GM23248 (cell line): ENCODE results near the gene KANTR. TPM values are rescaled to one million over a fixed set of nuclear protein-coding genes. Genes with fewer than 3 reads are reported as not detected.

Source experiments
- DNase-seq: peaks from one replicate; pipeline ENCODE4 v3.0.0-alpha.2; 2015
- H2AFZ ChIP-seq: fragments of 200-600 bp; sonication (generic); 2 replicates; pipeline ENCODE4 v1.6.1; 2016; ENCODE audit warnings: antibody characterized with exemption
- H3F3A ChIP-seq: fragments of 200-600 bp; sonication (generic); 2 replicates; pipeline ENCODE4 v1.6.1; 2016; ENCODE audit warnings: mild to moderate bottlenecking, antibody characterized with exemption, mixed run types; ENCODE audit not compliant: insufficient read depth
- H3K27ac ChIP-seq: fragments of 200-600 bp; sonication (generic); 2 replicates; pipeline ENCODE4 v1.5.1; 2016; ENCODE audit warnings: mild to moderate bottlenecking
- H3K27me3 ChIP-seq: fragments of 200-600 bp; sonication (generic); replicated peaks from 2 replicates; pipeline ENCODE4 v1.6.1; 2016; ENCODE audit warnings: mild to moderate bottlenecking; ENCODE audit not compliant: insufficient read depth
- H3K36me3 ChIP-seq: fragments of 200-600 bp; sonication (generic); 2 replicates; pipeline ENCODE4 v1.6.1; 2016; ENCODE audit warnings: low read depth, mild to moderate bottlenecking
- H3K4me1 ChIP-seq: fragments of 200-600 bp; sonication (generic); 2 replicates; pipeline ENCODE4 v1.6.1; 2016; ENCODE audit warnings: mild to moderate bottlenecking; ENCODE audit not compliant: insufficient read depth
- H3K4me2 ChIP-seq: fragments of 200-600 bp; sonication (generic); one replicate; pipeline ENCODE4 v1.6.1; 2016; ENCODE audit warnings: mild to moderate bottlenecking; ENCODE audit not compliant: unreplicated experiment
- H3K4me3 ChIP-seq: fragments of 200-600 bp; sonication (generic); 2 replicates; pipeline ENCODE4 v1.5.1; 2016; ENCODE audit warnings: mild to moderate bottlenecking
- H3K79me2 ChIP-seq: fragments of 200-600 bp; sonication (generic); 2 replicates; pipeline ENCODE4 v1.6.1; 2016; ENCODE audit warnings: mild to moderate bottlenecking; ENCODE audit not compliant: insufficient read depth
- H3K9ac ChIP-seq: fragments of 200-600 bp; sonication (generic); 2 replicates; pipeline ENCODE4 v1.6.1; 2016; ENCODE audit warnings: mild to moderate bottlenecking
- H3K9me2 ChIP-seq: fragments of 200-600 bp; sonication (generic); 2 replicates; pipeline ENCODE4 v1.6.1; 2016; ENCODE audit warnings: mixed run types, mild to moderate bottlenecking, moderate library complexity; ENCODE audit not compliant: insufficient read depth
- H3K9me3 ChIP-seq: fragments of 200-600 bp; sonication (generic); one replicate; pipeline ENCODE4 v1.6.1; 2017; ENCODE audit warnings: low read depth
- H4K20me1 ChIP-seq: fragments of 200-600 bp; sonication (generic); 2 replicates; pipeline ENCODE4 v1.6.0; 2016; ENCODE audit not compliant: insufficient read depth
- EZH2 ChIP-seq: fragments of 200-600 bp; sonication (generic); IDR thresholded peaks from 2 replicates; pipeline ENCODE4 v1.6.1; 2018; ENCODE audit warnings: antibody characterized with exemption, mild to moderate bottlenecking; ENCODE audit not compliant: insufficient read depth, poor library complexity, severe bottlenecking
- EZH2phosphoT487 ChIP-seq: fragments of 200-600 bp; sonication (generic); IDR thresholded peaks from 2 replicates; pipeline ENCODE4 v1.6.1; 2018; ENCODE audit warnings: antibody characterized with exemption, moderate library complexity, mild to moderate bottlenecking, low read depth; ENCODE audit not compliant: insufficient read depth
- WGBS, 2 experiments: methylation state at CpG; one replicate each; pipeline ENCODE4 v1.1.6; 2015 to 2017; ENCODE audit warnings: low lambda C conversion rate in 2 of 2, low coverage in 1 of 2; ENCODE audit errors: missing lambda C conversion rate in 2 of 2; 5-methylcytosine and 5-hydroxymethylcytosine counted together
- in situ Hi-C: fragments of 300-500 bp; cut with MboI; formaldehyde crosslinking; loops from 2 replicates; pipeline ENCODE4 v1.15.0; 2020
- polyA plus RNA-seq: library from polyadenylated mRNA; unstranded; fragments of >200 nt; fragmentation: Nextera tagmentation; extraction: Ambion mirVana; gene quantifications from 2 replicates; pipeline ENCODE4 v1.2.1, GENCODE V29; 2016
- total RNA-seq: library from RNA; depleted of rRNA; stranded (reverse); fragments of >200 nt; shearing (Covaris generic); gene quantifications from 2 replicates; pipeline ENCODE4 v1.2.3, GENCODE V29; 2014

KANTR gene
- total and polyA plus RNA-seq, 2 experiments from 2014 or later = 0.79 to 2.1 TPM

DNA sequence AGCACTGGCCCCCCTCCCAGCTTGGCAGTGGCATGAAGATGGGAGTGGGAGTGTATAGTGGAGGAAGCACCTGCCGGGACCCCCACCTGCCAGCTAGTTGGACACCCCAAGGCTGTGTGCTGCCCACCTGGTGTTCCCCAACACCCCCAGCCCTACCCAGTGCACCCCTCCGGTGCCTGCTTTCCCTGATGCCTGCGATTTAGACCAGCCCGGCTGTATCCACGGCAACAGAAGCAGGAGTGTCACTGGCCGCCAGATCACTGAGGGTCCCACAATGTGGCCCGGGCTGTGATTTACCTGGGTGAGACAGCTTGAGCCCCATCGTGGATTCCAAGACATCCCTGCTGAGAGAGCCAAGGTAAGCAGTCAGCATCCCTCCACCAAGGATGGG, 44.8 kb upstream of the KANTR start:
- H3K9me3 ChIP-seq = no peaks in the 10 kb centered on the region
- H3K36me3 ChIP-seq = no peaks in the 10 kb centered on the region
- 0% methylated on average over 4 to 7 of the region's 8 CpGs for WGBS, 2 experiments
- H3K9me2 ChIP-seq = no peaks in the 10 kb centered on the region
- peak overlapping the region; percentile 77 for H3K4me3 ChIP-seq
- H4K20me1 ChIP-seq = no peaks in the 10 kb centered on the region
- H3K4me2 ChIP-seq = peak overlapping the region; percentile 61
- H2AFZ ChIP-seq = no peak overlapping the region
- peaks cover 55% of the 10 kb centered on the region for H3K79me2 ChIP-seq
- no peaks in the 10 kb centered on the region for H3K27me3 ChIP-seq
- H3F3A ChIP-seq = 0 out of 2 replicates have a peak, but pooled peaks cover 5% of the 10 kb centered on the region
- in situ Hi-C loops = no loop called here
- H3K4me1 ChIP-seq = peaks cover 5% of the 10 kb centered on the region
- peak overlapping the region; percentile 83 for H3K9ac ChIP-seq
- TF ChIP-seq EZH2phosphoT487 (no peak), EZH2 (no peak)
- peak; percentile 16 for DNase-seq
- H3K27ac ChIP-seq = no peak overlapping the region

DNA sequence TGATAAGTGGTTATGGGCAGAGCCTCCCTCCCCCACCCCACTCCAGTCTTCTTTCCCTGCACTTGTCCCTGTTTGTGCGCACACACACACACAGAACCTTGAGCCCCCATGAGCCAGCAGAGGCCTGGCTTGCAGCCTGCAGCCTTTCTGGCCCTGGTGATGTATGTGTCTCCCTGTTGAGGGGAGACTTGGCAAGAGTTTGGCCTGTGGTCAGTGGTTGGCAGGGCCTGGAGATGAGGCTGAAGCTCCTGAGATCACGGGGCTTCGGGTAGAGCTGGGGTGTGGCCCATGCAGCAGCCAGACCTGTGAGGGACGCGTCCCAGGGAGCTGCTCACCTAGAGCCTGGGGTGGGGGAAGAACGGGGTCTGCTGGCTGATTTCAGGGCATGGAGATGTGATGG, 43.1 kb upstream of the KANTR start:
- Histone ChIP-seq H4K20me1 (no peaks in the 10 kb centered on the region), H3K4me2 (no peak overlapping the region), H3K36me3 (no peaks in the 10 kb centered on the region), H3K4me1 (peaks cover 5% of the 10 kb centered on the region), H3K4me3 (peak overlapping the region; percentile 32), H3K79me2 (peaks cover 66% of the 10 kb centered on the region), H3K9me2 (no peaks in the 10 kb centered on the region), H3K27ac (no peak overlapping the region), H3K27me3 (no peaks in the 10 kb centered on the region), H2AFZ (no peak overlapping the region), H3F3A (0 out of 2 replicates have a peak, but pooled peaks cover 5% of the 10 kb centered on the region), H3K9me3 (no peaks in the 10 kb centered on the region), H3K9ac (0 out of 2 replicates have a peak overlapping the region, but pooled peaks have one; percentile 14)
- TF ChIP-seq EZH2phosphoT487 (no peak), EZH2 (no peak)
- DNase-seq = peak; percentile 45
- in situ Hi-C loops = no loop called here
- WGBS, 2 experiments = 21 to 49% methylated on average over 5 to 6 of the region's 6 CpGs

DNA sequence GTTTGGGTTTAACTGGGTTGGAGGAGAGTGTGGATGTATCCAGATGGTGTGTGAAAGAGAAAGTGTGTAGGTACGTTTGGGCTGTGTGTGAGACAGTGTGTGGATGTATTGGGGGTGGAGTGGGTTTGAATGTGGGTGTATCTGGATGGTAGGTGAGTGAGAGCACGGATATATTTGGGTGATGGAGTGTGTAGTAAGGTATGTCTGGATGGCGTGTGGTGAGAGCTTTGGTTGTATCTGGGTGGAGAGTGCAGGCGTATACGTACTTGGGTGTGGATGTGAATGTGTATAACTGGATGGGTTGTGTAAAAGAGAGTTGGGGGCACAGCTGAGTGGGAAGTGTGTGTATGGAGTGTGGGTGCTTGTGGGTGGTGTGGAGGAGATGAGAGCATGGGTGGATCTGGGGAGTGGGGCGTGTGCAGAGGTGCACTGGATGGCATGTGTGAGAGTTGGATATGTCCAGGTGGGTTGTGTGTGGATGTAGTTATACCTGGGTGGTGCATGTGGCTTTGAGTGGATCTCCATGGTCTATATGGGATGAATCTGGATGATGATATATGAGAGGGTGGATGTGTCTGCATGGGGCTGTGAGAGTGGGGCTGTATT, 38.6 kb upstream of the KANTR start:
- no peaks in the 10 kb centered on the region for H3K9me2 ChIP-seq
- no peak overlapping the region for H3K4me2 ChIP-seq
- in situ Hi-C loops = no loop called here
- no peaks in the 10 kb centered on the region for H3F3A ChIP-seq
- H2AFZ ChIP-seq = no peak overlapping the region
- no peaks in the 10 kb centered on the region for H3K4me1 ChIP-seq
- H4K20me1 ChIP-seq = no peaks in the 10 kb centered on the region
- no peak overlapping the region for H3K27ac ChIP-seq
- no peak overlapping the region for H3K4me3 ChIP-seq
- no peaks in the 10 kb centered on the region for H3K36me3 ChIP-seq
- H3K27me3 ChIP-seq = no peaks in the 10 kb centered on the region
- peaks cover 61% of the 10 kb centered on the region for H3K79me2 ChIP-seq
- no peaks in the 10 kb centered on the region for H3K9me3 ChIP-seq
- TF ChIP-seq EZH2 (no peak), EZH2phosphoT487 (no peak)
- H3K9ac ChIP-seq = no peak overlapping the region
- no peak for DNase-seq
- 96 to 98% methylated on average over 5 to 6 of the region's 6 CpGs for WGBS, 2 experiments

DNA sequence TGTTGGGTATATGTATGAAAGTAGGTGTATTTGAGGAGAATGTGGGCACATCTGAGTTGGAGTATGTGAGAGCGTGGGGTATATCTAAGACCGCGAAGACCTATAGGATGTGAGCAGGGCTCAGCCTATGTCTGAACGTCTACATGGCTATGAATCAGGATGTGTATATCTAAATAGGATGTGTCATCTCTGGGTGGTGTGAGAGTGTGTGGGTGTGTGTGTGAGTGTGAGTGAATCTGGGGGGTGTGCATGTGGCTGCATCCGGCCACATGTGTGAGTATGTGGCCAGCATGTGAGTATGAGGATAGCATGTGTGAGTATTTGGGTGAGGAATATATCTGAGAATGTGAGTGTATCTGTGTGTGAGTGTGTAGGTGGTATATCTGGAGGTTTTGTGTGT, 37.6 kb upstream of the KANTR start:
- H3K9ac ChIP-seq = no peak overlapping the region
- in situ Hi-C loops = no loop called here
- no peaks in the 10 kb centered on the region for H3K4me1 ChIP-seq
- peaks cover 52% of the 10 kb centered on the region for H3K79me2 ChIP-seq
- 62 to 82% methylated on average over 4 to 5 of the region's 5 CpGs for WGBS, 2 experiments
- no peaks in the 10 kb centered on the region for H3K27me3 ChIP-seq
- H3K27ac ChIP-seq = no peak overlapping the region
- H3K9me2 ChIP-seq = no peaks in the 10 kb centered on the region
- no peak overlapping the region for H3K4me3 ChIP-seq
- TF ChIP-seq EZH2phosphoT487 (no peak), EZH2 (no peak)
- H4K20me1 ChIP-seq = no peaks in the 10 kb centered on the region
- peak; percentile 41 for DNase-seq
- H2AFZ ChIP-seq = no peak overlapping the region
- no peaks in the 10 kb centered on the region for H3K9me3 ChIP-seq
- H3K4me2 ChIP-seq = no peak overlapping the region
- H3K36me3 ChIP-seq = no peaks in the 10 kb centered on the region
- no peaks in the 10 kb centered on the region for H3F3A ChIP-seq
